GDM1 (cell line): ENCODE measurements around the gene HEG1.

ENCODE experiments used
- DNase-seq: peaks from one replicate; lab custom pipeline; 2025; lab: John Stamatoyannopoulos, UW

HEG1 gene

GRCh38 chr3:125050488-125051090 lies 5.2 kb downstream of the HEG1 start:
- DNase-seq, result no peak

GRCh38 chr3:125048282-125048681 lies 7.5 kb downstream of the HEG1 start:
- no peak for DNase-seq

GRCh38 chr3:125045965-125046364 lies 9.8 kb downstream of the HEG1 start:
- no peak for DNase-seq

GRCh38 chr3:125045194-125045593 lies 10.6 kb downstream of the HEG1 start:
- no peak for DNase-seq

- no peak for DNase-seq
These were observed 12.1 kb downstream of the HEG1 start for GRCh38 chr3:125043599-125044151.

- DNase-seq, result no peak
These were observed 12.9 kb downstream of the HEG1 start for GRCh38 chr3:125042725-125043406.

- no peak for DNase-seq
These were observed 16.4 kb downstream of the HEG1 start for GRCh38 chr3:125039131-125040100.

- DNase-seq, result no peak
These were observed 18.2 kb downstream of the HEG1 start for GRCh38 chr3:125037498-125038150.

- DNase-seq, result no peak
These were observed 20.6 kb downstream of the HEG1 start for GRCh38 chr3:125035217-125035616.

GRCh38 chr3:125033616-125034015 lies 22.2 kb downstream of the HEG1 start:
- DNase-seq, result no peak

GRCh38 chr3:125033135-125033534 lies 22.7 kb downstream of the HEG1 start:
- DNase-seq, result no peak

GRCh38 chr3:125032683-125033082 lies 23.1 kb downstream of the HEG1 start:
- DNase-seq, result no peak

GRCh38 chr3:125032100-125032643 lies 23.6 kb downstream of the HEG1 start:
- DNase-seq, result no peak

- DNase-seq, result no peak
These were observed 24.3 kb downstream of the HEG1 start for GRCh38 chr3:125031544-125031943.

GRCh38 chr3:125028657-125029056 lies 27.1 kb downstream of the HEG1 start:
- DNase-seq, result no peak

- no peak for DNase-seq
These were observed 30.2 kb downstream of the HEG1 start for GRCh38 chr3:125025642-125026041.

GRCh38 chr3:125024817-125025216 lies 31.0 kb downstream of the HEG1 start:
- no peak for DNase-seq

GRCh38 chr3:125023833-125024555 lies 31.8 kb downstream of the HEG1 start:
- DNase-seq, result no peak

GRCh38 chr3:125022206-125022605 lies 33.6 kb downstream of the HEG1 start:
- no peak for DNase-seq

- no peak for DNase-seq
These were observed 36.5 kb downstream of the HEG1 start for GRCh38 chr3:125019271-125019670.

- DNase-seq, result no peak
These were observed 38.4 kb downstream of the HEG1 start for GRCh38 chr3:125017406-125017805.
